GM19239 (cell line): ENCODE measurements around the gene CCDC106.

Source experiments
- DNase-seq: peaks from one replicate; pipeline ENCODE4 v3.0.0; 2011; ENCODE audit warnings: low spot score; ENCODE audit not compliant: insufficient read length
- FAIRE-seq: peaks from 2 replicates; lab custom pipeline; 2011; peaks lifted over from hg19 to GRCh38; lab: Jason Lieb, UNC

CCDC106 gene

DNA sequence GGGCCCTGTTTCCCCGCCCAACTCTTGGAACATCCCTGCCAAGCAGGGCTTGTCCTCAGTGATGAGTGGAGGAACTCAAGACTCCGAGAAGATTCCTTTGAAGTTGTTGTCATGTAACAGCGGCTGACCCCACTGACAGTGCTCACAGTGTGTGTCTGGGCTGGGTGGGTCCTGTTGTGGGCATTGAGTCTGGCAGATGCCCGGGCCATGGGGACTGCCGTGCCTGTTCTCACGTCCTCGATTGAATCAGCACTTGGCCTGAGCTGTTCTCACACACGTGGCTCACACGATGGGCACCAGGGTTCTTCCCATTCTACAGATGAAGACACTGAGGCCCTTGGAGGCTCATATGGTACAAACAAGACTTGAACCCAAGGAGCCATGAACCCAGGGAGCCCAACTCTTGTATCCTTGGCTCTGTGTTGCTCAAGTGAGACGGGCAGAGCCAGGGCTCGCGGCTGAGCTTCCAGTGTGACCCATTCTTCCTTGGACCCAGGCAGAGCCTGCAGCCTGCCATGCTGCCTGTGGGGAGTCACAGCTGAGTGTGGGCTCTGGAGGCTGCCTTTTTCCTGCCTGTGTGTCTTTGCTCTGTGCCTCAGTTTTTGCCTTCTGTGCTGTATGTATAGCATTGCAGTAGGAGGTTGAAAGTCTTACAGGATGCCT, 18.5 kb downstream of the CCDC106 start:
- DNase-seq (no peak), FAIRE-seq (no peak)

DNA sequence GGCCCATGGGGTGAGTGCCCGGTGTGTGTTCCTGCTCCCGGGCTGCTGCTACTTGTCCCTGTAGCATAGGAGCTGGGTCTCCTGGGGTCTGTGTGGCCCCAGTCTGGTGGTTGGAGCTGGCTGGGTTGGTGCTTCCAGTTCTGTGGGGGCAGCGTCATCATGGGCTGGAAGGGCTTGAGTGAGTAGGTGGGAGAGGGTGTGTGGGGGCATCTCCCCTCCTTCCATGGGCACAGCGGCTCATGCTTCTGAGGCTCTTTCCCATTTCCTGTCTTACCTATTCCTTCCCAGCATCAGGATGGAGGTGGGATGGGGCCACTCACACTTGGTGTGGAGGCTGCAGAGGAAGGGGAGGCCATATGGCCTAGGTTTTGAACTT, 19.0 kb downstream of the CCDC106 start:
- no peak for DNase-seq
- FAIRE-seq, result no peak

DNA sequence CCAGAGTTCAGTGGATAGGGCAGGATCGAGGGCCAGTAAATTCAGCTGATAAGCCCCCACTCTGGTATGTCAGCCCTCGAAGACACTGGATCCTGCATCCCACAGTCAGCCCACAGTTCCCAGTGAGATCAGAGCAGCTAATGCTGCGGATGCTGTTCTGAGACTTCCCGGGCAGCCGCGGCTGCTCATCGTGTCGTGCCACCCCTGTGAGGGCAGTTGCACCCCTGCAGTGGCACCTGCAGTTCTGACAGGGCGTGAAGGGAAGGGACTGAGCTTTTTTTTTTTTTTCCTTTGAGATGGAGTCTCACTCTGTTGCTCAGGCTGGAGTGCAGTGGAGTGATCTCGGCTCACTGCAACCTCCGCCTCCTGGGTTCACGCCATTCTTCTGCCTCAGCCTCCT, 19.5 kb downstream of the CCDC106 start:
- FAIRE-seq, result no peak

DNA sequence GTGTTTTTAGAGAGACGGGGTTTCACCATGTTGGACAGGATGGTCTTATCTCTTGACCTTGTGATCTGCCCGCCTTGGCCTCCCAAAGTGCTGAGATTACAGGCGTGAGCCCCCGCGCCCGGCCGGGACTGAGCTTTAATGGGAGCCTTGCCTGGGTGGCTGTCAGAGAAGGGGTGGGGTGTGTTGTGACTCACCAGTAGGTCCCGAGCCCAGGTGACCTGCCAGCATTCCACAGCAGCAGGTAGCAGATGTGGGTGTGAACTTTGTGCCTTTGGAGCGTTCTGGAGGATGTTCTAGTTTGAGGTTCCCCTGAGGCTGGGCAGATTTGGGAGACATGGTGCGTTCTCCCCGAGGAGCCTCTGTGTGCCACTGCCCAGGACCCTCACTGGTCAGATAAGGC, 19.9 kb downstream of the CCDC106 start:
- no peak for FAIRE-seq
- no peak for DNase-seq

More for the DNA sequence above, 19.5 kb downstream of the CCDC106 start:
- no peak for DNase-seq

DNA sequence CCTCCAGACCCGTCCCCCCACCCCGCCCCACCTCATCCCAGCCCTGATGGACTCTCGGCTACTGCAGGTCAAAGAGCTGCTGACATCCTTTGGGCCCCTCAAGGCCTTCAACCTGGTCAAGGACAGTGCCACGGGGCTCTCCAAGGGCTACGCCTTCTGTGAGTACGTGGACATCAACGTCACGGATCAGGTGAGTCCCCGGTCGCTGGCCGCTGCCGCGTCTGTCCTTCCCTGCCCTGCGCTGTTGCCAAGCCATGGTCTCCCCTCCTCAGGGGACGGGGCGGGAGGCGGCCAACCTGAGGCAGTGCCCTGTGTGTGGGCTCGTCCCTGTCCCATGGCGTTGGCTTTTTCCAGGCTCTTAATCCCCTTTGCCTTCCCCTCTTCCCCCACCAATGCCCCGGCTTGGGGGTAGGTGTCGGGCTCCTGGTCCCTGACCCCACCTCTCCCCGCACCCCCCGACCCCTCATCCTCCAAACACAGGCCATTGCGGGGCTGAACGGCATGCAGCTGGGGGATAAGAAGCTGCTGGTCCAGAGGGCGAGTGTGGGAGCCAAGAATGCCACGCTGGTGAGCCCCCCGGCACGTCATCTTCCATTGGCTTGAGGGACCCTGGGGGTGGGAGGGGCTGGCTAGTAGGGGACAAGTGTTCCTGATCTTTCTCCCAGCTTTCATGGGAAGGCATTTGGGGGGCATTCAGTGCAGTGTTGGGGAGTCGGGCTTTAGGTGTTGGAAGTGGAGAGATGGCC, 20.8 kb downstream of the CCDC106 start:
- DNase-seq, result no peak
- no peak for FAIRE-seq

GRCh38 chr19:55669418-55670279, 21.6 kb downstream of the CCDC106 start:
- DNase-seq (no peak), FAIRE-seq (no peak)

GRCh38 chr19:55670280-55671053, 22.5 kb downstream of the CCDC106 start:
- DNase-seq (no peak), FAIRE-seq (peak; percentile 66)

GRCh38 chr19:55671054-55671378, 23.0 kb downstream of the CCDC106 start:
- no peak for DNase-seq
- FAIRE-seq, result no peak

DNA sequence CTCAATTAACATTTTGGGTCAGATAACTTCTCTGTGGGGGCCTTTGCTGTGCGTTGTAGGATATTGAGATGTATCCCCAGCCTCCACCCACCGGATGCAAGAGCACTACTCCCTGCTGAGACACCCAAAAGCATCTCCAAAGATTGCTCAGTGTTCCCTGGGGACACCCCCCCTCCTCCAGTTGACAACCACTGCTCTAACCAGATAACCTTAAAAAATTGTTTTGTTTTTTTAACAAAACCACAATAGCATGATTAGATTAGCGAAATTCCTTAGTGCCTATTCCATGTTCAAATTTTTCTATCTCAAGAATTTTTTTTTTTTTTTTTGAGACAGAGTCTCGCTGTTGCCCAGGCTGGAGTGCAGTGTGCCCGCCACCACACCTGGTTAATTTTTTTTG, 24.4 kb downstream of the CCDC106 start:
- DNase-seq (no peak), FAIRE-seq (no peak)

GRCh38 chr19:55673465-55673864, 25.5 kb downstream of the CCDC106 start:
- no peak for FAIRE-seq
- no peak for DNase-seq

DNA sequence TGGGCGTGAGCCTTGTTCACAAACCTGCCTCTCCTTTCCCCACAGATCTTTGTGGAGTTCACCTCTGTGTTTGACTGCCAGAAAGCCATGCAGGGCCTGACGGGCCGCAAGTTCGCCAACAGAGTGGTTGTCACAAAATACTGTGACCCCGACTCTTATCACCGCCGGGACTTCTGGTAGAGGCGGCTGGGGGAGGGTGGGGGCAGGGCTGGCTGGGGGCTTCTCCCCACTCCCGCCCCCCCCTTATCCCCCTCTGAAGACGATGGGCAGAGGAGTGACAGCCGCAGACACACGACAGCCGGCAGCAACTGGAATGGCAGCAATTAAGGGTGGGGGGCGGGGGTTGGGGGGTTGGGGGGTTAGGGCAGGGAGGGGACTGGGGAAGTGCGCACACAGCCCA, 25.9 kb downstream of the CCDC106 start:
- FAIRE-seq (no peak), DNase-seq (no peak)

DNA sequence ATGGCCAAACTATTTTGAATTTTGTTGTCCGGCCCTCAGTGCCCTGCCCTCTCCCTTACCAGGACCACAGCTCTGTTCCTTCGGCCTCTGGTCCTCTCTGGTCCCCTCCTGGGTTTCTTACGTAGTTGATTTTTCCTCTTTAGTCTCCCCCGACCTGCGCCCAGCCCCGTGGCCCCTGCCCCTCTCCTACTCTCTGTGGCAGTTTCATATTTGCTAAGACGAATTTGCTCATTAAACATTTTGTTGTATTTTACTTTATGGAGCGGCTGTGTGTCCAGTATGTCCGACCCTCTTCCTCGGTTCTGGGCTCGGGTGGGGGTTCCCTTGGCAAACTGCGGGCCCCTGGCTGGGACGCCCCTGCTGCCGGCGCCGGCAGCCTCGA, 26.4 kb downstream of the CCDC106 start:
- DNase-seq (no peak), FAIRE-seq (peak; percentile 33)

GRCh38 chr19:55674841-55675660, 27.0 kb downstream of the CCDC106 start, which contains the start of gene EPN1:
TSS of gene EPN1 (plus strand) at chr19:55675226. CDS start at chr19:55678628, 3,402 bp downstream.
- FAIRE-seq, result peak; percentile 93
- DNase-seq, result peak; percentile 99

GRCh38 chr19:55675661-55676354, 27.8 kb downstream of the CCDC106 start:
- FAIRE-seq, result no peak
- DNase-seq, result no peak

DNA sequence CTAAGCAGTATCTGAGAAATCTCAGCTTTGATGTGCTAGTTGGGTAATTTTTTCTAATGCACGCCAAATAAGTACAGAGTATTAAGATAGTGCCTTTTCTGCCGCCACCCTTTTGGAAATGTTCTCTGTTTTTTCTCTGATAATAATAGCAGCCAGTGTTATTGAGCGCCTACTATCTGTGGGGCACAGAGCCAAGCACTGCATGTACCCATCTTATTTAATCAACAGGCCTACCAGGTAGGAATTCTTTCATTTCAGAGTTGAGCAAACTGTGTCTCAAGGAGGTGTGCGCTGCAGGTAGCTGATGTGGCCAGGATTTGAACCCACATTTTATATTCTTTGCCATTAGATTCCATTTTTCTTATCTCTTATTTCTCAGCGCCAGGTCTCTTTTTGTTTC, 28.4 kb downstream of the CCDC106 start:
- DNase-seq (no peak), FAIRE-seq (peak; percentile 11)

GRCh38 chr19:55676889-55677505, 29.0 kb downstream of the CCDC106 start:
- FAIRE-seq, result peak; percentile 84

DNA sequence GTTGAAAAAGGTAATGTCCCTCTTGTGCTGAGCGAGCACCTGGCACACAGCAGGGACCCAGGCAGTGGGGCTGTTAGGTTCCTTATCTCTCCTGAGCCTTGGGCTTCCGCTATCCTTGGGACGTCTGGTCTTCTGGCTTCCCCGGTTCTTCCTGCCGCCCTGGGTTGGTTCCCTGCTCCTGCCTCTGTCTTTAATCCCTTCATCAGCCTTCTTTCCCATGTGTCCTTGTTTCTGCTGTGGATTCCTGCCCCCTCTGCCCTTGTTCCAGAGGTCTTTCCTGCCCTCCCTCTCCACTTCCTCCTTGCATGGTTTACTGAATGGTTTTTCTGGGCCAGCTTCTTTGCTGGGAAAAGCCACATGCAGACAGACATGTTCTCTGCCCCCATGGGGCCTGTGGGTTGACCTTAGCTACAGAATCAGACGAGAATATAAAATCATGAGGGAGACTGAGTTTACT, 29.6 kb downstream of the CCDC106 start:
- no peak for FAIRE-seq
- DNase-seq, result no peak

More at GRCh38 chr19:55676889-55677505, 29.0 kb downstream of the CCDC106 start:
- no peak for DNase-seq

DNA sequence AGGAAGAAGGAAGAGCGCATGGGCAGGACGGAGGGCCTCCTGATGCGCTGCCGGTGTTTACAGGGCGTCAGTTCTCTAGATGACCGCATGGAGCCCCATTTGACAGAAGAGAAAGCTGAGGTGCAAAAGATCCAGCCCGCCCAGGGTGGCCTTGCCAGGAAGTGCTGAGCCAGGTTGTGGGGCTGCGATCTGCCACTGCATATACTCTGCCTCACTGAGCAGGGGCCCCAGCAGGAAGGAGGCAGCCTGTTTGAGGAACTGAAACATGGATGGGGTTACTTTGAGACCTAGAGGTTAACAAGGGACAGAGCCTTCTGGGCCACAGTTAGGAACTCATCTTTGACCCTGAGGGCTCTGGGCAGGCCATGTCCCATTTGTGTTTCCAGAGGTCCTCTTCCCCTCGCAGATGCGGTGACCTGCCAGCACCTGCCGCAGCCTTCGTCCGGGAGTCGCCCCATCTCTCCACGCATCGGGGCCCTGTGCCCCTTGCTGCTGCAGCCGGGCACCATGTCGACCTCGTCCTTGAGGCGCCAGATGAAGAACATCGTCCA, 30.2 kb downstream of the CCDC106 start:
- FAIRE-seq, result peak; percentile 97
- DNase-seq, result peak; percentile 83
